ENCODE measurements around the gene SLX4IP.

The SLX4IP gene

GRCh38 chr20:10524034-10524476 lies 89.0 kb downstream of the SLX4IP start:
- no peak for DNase-seq

- DNase-seq = no peak
These were observed 89.5 kb downstream of the SLX4IP start for GRCh38 chr20:10524643-10525042.

GRCh38 chr20:10527781-10528180 lies 92.7 kb downstream of the SLX4IP start:
- no peak for DNase-seq

- no peak for DNase-seq
These were observed 95.8 kb downstream of the SLX4IP start for GRCh38 chr20:10530883-10531282.

- no peak for DNase-seq
These were observed 96.7 kb downstream of the SLX4IP start for GRCh38 chr20:10531848-10532247.

- no peak for DNase-seq
These were observed 97.3 kb downstream of the SLX4IP start for GRCh38 chr20:10532361-10532760.

- peak; percentile 5 to 6 for DNase-seq
These were observed 101.4 kb downstream of the SLX4IP start for GRCh38 chr20:10536531-10536930.

GRCh38 chr20:10537850-10538480 lies 102.9 kb downstream of the SLX4IP start:
- DNase-seq = no peak

GRCh38 chr20:10538768-10539167 lies 103.7 kb downstream of the SLX4IP start:
- DNase-seq = no peak

GRCh38 chr20:10539818-10540553 lies 104.9 kb downstream of the SLX4IP start:
- no peak for DNase-seq

- DNase-seq = no peak
These were observed 105.8 kb downstream of the SLX4IP start for GRCh38 chr20:10540636-10541493.

- DNase-seq = no peak
These were observed 106.7 kb downstream of the SLX4IP start for GRCh38 chr20:10541668-10542411.

GRCh38 chr20:10542442-10542841 lies 107.3 kb downstream of the SLX4IP start:
- DNase-seq = no peak

GRCh38 chr20:10543480-10543879 lies 108.4 kb downstream of the SLX4IP start:
- no peak for DNase-seq

GRCh38 chr20:10547276-10548114 lies 112.4 kb downstream of the SLX4IP start:
- no peak for DNase-seq

- DNase-seq = no peak
These were observed 114.4 kb downstream of the SLX4IP start for GRCh38 chr20:10549511-10549910.

GRCh38 chr20:10550204-10551118 lies 115.4 kb downstream of the SLX4IP start:
- DNase-seq = no peak

- DNase-seq = no peak
These were observed 116.9 kb downstream of the SLX4IP start for GRCh38 chr20:10551732-10552724.

GRCh38 chr20:10553326-10553984 lies 118.3 kb downstream of the SLX4IP start:
- DNase-seq = peak in 1 of 2 experiments; percentile 22

All from activated CD4-positive, alpha-beta T cell treated with anti-CD3 and anti-CD28 coated beads, Interleukin-2, amount 50 U/mL, for 4 hours (primary cell).